Cardiac fibroblast (primary cell): Measurements from ENCODE around the gene B4GALNT4.
"Not testable (repeated sequence)": the region's sequence is repeated elsewhere in the genome, so short reads cannot be mapped to it uniquely, and the experiment has no call there.

ENCODE experiments used
- DNase-seq, 2 donors: peaks; one replicate each; pipeline versions ENCODE4 v3.0.0 to v3.0.0-alpha.2; 2010; ENCODE audit warnings: low read depth in 2 of 2
- H3K4me3 ChIP-seq, 2 donors: replicated peaks in 1 of 2; 1 replicate in 1 of 2; 2 replicates in 1 of 2; pipeline ENCODE4 v1.5.1; 2011; ENCODE audit warnings: low read depth in 2 of 2, low read length in 2 of 2, mild to moderate bottlenecking in 2 of 2, moderate library complexity in 1 of 2
- TF ChIP-seq, protein P1 (sequence below): IDR thresholded peaks from one replicate; pipeline ENCODE4 v1.5.1; 2011; ENCODE audit warnings: low read depth, mild to moderate bottlenecking, low read length, inconsistent platforms

Gene B4GALNT4

GRCh38 chr11:339963-340362 is 29.3 kb upstream of the B4GALNT4 start:
- DNase-seq: no peak
- TF ChIP-seq, protein P1, sequence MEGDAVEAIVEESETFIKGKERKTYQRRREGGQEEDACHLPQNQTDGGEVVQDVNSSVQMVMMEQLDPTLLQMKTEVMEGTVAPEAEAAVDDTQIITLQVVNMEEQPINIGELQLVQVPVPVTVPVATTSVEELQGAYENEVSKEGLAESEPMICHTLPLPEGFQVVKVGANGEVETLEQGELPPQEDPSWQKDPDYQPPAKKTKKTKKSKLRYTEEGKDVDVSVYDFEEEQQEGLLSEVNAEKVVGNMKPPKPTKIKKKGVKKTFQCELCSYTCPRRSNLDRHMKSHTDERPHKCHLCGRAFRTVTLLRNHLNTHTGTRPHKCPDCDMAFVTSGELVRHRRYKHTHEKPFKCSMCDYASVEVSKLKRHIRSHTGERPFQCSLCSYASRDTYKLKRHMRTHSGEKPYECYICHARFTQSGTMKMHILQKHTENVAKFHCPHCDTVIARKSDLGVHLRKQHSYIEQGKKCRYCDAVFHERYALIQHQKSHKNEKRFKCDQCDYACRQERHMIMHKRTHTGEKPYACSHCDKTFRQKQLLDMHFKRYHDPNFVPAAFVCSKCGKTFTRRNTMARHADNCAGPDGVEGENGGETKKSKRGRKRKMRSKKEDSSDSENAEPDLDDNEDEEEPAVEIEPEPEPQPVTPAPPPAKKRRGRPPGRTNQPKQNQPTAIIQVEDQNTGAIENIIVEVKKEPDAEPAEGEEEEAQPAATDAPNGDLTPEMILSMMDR: no peak
- H3K4me3 ChIP-seq: no peak overlapping the region

DNA sequence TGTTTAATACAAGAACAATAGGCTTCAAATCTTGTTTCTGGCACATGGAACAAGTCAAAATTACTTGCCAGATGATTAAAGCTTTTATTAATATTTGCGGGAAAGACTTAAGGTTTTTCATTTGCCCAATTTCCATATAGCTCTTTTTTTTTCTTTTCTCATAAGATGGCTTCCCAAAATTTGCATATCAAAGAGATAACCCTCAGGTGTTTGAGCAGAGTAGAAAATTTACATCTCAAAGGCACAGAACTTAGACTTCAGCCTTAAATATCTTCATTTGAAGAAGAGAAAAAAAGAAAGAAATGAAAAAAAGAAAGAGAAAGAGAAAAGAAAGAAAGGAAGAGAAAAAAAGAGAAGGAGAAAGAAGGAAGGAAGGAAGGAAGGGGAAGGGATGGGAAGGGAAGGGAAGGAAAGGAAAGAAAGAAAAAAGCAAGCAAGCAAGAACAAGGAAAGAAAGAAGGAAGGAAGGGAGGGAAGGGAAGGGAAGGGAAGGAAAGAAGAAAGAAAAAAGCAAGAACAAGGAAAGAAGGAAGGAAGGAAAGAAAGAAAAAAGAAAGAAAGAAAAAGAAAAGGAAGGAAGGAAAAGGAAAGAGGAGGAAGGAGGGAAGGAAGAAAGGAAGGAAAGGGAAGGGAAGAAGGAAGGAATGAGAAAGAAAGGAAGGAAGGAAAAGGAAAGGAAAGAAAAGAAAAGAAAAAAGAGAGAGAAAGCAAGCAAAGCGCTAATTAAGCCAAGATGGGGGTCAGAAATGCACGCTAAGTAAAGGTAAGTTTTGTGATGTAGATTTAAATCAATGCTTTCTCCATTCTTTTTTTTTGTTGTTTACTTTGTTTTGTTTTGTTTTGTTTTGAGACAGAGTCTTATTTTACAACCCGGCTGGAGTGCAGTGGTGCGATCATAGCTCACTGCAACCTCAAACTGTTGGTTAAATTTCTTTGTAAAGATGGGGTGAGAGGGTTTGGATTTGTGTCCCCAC is 28.5 kb upstream of the B4GALNT4 start:
- TF ChIP-seq, protein P1: no peak
- peak in 1 of 2 donors; percentile 14 for DNase-seq
- H3K4me3 ChIP-seq: no peak overlapping the region

DNA sequence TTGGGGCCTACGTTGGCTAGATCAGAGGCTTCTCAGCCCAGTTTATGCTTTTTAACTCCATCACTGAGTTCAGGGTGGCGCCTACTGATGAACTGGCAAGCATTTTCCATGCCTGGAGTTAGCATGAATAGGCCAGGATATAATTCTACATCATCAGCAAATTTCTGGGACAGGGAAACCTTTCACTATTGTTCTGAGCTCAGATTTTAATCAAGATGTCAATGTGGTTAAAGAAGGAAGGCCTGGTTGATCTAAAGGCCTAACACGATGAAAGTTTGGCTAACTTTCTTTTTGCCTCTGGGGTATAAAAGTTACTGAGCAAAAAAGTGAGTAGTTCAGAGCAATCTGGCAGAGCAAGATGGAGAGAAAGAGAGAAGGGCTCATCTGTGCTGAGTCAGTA is 27.0 kb upstream of the B4GALNT4 start:
- H3K4me3 ChIP-seq: no peak overlapping the region
- TF ChIP-seq, protein P1: no peak
- no peak for DNase-seq

- TF ChIP-seq, protein P1: no peak
- no peak overlapping the region for H3K4me3 ChIP-seq
- DNase-seq: no peak
Observed at GRCh38 chr11:344836-345578, 24.3 kb upstream of the B4GALNT4 start.

GRCh38 chr11:346529-346928 is 22.8 kb upstream of the B4GALNT4 start:
- DNase-seq: no peak
- H3K4me3 ChIP-seq: no peak overlapping the region
- TF ChIP-seq, protein P1: no peak

DNA sequence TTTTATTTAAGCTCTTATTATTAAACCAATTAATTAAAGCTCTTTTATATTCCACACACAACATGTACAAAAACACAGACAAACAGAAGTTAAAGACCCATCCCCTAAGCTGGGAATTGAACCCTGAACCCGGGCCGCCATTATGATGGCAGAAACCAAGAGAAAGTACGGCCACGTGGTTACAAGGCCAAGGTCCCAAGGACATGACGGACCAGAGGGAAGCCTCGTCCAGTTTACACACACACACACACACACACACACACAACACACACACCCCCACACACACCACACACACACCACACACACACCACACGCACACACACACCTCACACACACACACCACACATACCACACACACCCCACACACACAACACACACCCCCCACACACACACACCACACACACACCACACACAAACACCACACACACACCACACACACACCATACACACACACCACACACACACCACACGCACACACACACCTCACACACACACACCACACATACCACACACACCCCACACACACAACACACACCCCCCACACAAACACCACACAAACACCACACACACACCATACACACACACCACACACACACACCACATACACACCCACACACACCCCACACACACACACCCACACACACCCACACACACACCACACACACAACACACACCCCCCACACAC is 19.9 kb upstream of the B4GALNT4 start:
- not testable (repeated sequence) for H3K4me3 ChIP-seq, DNase-seq

DNA sequence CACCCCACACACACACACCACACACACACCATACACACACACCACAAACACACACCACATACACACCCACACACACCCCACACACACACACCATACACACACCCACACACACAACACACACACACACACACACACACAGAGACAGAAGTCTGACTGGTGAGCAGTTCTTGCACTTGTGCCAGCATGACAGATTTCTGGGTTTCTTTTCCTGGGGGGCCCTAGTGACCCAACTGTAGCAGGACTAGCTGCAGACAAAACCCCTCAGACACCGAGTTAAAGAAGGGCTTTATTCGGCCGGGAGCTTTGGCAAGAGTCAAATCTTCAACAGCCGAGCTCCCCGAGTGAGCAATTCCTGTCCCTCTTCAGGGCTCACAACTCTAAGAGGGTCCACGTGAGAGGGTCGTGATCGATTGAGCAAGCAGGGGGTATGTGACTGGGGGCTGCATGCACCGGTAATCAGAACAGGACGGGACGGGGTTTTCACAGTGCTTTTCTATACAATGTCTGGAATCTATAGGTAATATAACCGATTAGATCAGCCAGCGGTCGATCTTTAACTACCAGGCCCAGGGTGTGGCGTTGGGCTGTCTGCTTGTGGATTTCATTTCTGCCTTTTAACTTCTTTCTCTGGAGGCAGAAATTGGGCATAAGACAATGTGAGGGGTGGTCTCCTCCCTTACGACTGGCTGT is 19.1 kb upstream of the B4GALNT4 start:
- not testable (repeated sequence) for H3K4me3 ChIP-seq, DNase-seq
